Left lung (tissue), 10 donors: Measurements from ENCODE around the gene ERAL1. TPM values are rescaled to one million over a fixed set of nuclear protein-coding genes. Genes with fewer than 3 reads are reported as not detected.
"Not testable (repeated sequence)": the region's sequence is repeated elsewhere in the genome, so short reads cannot be mapped to it uniquely, and the experiment has no call there.

ENCODE experiments used
- ATAC-seq: fragments of 200-7000 bp; cut with Tn5 transposase; one replicate; pipeline ENCODE4 v1.9.1; 2020; ENCODE audit warnings: moderate library complexity
- DNase-seq, 4 donors: peaks; one replicate each; pipeline ENCODE4 v3.0.0-alpha.2; 2013 to 2020
- H3K27ac ChIP-seq, 2 donors: fragments of 200-600 bp; sonication (generic) in 1 of 2; one replicate each; pipeline versions ENCODE4 v1.5.0 to v1.8.0; 2020 to 2021
- H3K27me3 ChIP-seq, 2 donors: fragments of 200-600 bp; sonication (generic) in 1 of 2; one replicate each; pipeline versions ENCODE4 v1.5.0 to v1.8.0; 2020 to 2021
- H3K36me3 ChIP-seq, 2 donors: fragments of 200-600 bp; sonication (generic) in 1 of 2; one replicate each; pipeline versions ENCODE4 v1.5.0 to v1.8.0; 2020 to 2021
- H3K4me1 ChIP-seq, 2 donors: fragments of 200-600 bp; one replicate each; pipeline ENCODE4 v1.8.0; 2021
- H3K4me3 ChIP-seq, 2 donors: fragments of 200-600 bp; sonication (generic) in 1 of 2; one replicate each; pipeline versions ENCODE4 v1.5.0 to v1.8.0; 2020 to 2021; ENCODE audit warnings: mild to moderate bottlenecking in 1 of 2
- H3K9me3 ChIP-seq, 2 donors: fragments of 200-600 bp; sonication (generic) in 1 of 2; one replicate each; pipeline versions ENCODE4 v1.5.0 to v1.8.0; 2020 to 2021
- CTCF ChIP-seq, 2 donors: fragments of 200-600 bp; sonication (generic) in 1 of 2; IDR thresholded peaks; one replicate each; pipeline versions ENCODE4 v1.5.0 to v1.8.0; 2021; ENCODE audit warnings: antibody characterized with exemption in 2 of 2
- intact Hi-C, 2 donors: fragments of 100-400 bp; cut with DNase I; formaldehyde crosslinking; loops; one replicate each; pipeline versions ENCODE4 v1.11.2 to v1.14.2; 2022
- polyA plus RNA-seq, 6 donors: library from polyadenylated mRNA; unstranded; fragments of 120-200 nt; gene quantifications; one replicate each; pipeline ENCODE4 v1.2.1, GENCODE V29; 2013; ENCODE audit not compliant: insufficient read length in 6 of 6
- total RNA-seq, 2 donors: library from RNA; stranded (reverse); fragmentation: NEBNext Ultra II Directional; extraction: Animal tissue kit (Norgen Biotek cat#: 25700); gene quantifications; one replicate each; pipeline ENCODE4 v1.2.1, GENCODE V29; 2021
- donor health status: DM: no; HTN: yes; CAD: no.
- donor health status: DM: no; HTN: no; CAD: no.

Gene ERAL1
- total and polyA plus RNA-seq, 8 donors: 30.0 to 70.1 (median 64.4) TPM

- not testable (repeated sequence) for H3K9me3 ChIP-seq, H3K27me3 ChIP-seq, H3K4me3 ChIP-seq, H3K36me3 ChIP-seq, H3K27ac ChIP-seq, H3K4me1 ChIP-seq
- peak; percentile 34 to 46 for TF ChIP-seq CTCF (IDR thresholded peaks at IDR 0.05)
- intact Hi-C loops: loop anchor here in 1 of 2 donors (5.0 kb wide), 1 partner anchor 34 kb away; no protein-coding TSS in a partner anchor
- ATAC-seq (peak; percentile 59), DNase-seq (peak in 2 of 4 donors; percentile 42 to 84)
Measured at GRCh38 chr17:28848667-28849066, 6.1 kb upstream of the ERAL1 start.

GRCh38 chr17:28849281-28849680, 5.5 kb upstream of the ERAL1 start:
- no peak overlapping the region for H3K27ac ChIP-seq
- intact Hi-C loops: loop anchor here in 1 of 2 donors (5.0 kb wide), 1 partner anchor 33 kb away; no protein-coding TSS in a partner anchor
- H3K4me3 ChIP-seq: no peak overlapping the region
- DNase-seq (no peak), ATAC-seq (no peak)
- TF ChIP-seq CTCF (IDR thresholded peaks at IDR 0.05): no peak
- H3K27me3 ChIP-seq: no peaks in the 10 kb centered on the region
- H3K9me3 ChIP-seq: no peaks in the 10 kb centered on the region
- peaks cover 0 to 6% of the 10 kb centered on the region in 2 donors for H3K4me1 ChIP-seq
- H3K36me3 ChIP-seq: no peaks in the 10 kb centered on the region

DNA sequence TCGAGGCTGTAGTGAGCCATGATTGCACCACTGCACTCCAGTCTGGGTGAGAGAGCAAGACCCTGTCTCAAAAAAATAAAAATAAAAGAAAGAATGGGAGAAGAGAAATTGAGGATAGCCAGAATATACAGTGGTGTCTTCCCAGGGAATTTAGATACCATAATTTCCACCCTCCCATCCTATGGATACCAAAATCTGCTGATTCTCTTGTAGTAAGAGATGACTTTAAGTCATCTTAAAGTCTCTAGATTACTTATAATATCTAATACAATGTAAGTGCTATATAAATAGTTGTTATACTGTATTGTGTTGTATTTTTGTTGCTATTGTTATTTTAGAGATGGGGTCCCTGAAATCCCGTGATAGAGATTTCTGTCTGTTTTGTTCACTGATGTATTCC, 1.5 kb upstream of the ERAL1 start:
- intact Hi-C loops: no loop called here
- no peaks in the 10 kb centered on the region for H3K27me3 ChIP-seq
- ATAC-seq (no peak), DNase-seq (no peak)
- H3K36me3 ChIP-seq: peaks cover 0 to 23% of the 10 kb centered on the region in 2 donors
- no peaks in the 10 kb centered on the region for H3K9me3 ChIP-seq
- TF ChIP-seq CTCF (IDR thresholded peaks at IDR 0.05): no peak
- no peak overlapping the region for H3K4me3 ChIP-seq
- H3K27ac ChIP-seq: no peak overlapping the region
- H3K4me1 ChIP-seq: peaks cover 6 to 19% of the 10 kb centered on the region in 2 donors

DNA sequence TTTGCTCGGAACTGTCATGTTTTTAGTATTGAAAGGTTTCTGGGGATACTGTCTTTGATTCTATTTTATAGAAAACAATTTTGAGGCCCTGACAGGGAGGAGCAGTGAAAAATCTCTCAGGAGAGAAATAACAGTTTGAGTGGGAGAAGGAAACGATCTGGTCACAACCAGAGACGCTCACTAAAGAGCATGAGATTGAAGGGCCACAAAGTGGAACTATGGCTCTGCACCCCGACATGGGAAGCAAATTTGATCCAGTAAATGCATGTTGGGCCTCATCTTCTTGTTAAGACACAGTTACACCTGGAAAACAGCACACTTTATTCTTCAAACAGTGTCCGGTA, 492 bp downstream of the ERAL1 start:
- peaks cover 6 to 19% of the 10 kb centered on the region in 2 donors for H3K4me1 ChIP-seq
- peak overlapping the region; percentile 65 to 71 for H3K4me3 ChIP-seq
- H3K27me3 ChIP-seq: no peaks in the 10 kb centered on the region
- DNase-seq (no peak), ATAC-seq (no peak)
- intact Hi-C loops: no loop called here
- no peak for TF ChIP-seq CTCF (IDR thresholded peaks at IDR 0.05)
- H3K36me3 ChIP-seq: peaks cover 0 to 43% of the 10 kb centered on the region in 2 donors
- H3K9me3 ChIP-seq: no peaks in the 10 kb centered on the region
- peak overlapping the region in 1 of 2 donors; percentile 73 for H3K27ac ChIP-seq

- TF ChIP-seq CTCF (IDR thresholded peaks at IDR 0.05): no peak
- no peak for DNase-seq
- ATAC-seq: no peak
- Histone ChIP-seq H3K4me1 (peaks cover 6 to 19% of the 10 kb centered on the region in 2 donors), H3K36me3 (peaks cover 0 to 51% of the 10 kb centered on the region in 2 donors), H3K27me3 (no peaks in the 10 kb centered on the region), H3K4me3 (peak overlapping the region in 1 of 2 donors; percentile 71), H3K27ac (no peak overlapping the region), H3K9me3 (no peaks in the 10 kb centered on the region)
- intact Hi-C loops: no loop called here
Measured at GRCh38 chr17:28856028-28856574, 1.3 kb downstream of the ERAL1 start.
